BLaER1 (cell line): Measurements from ENCODE around the gene ZC3H18.

Experiments
- H3K27ac ChIP-seq: shearing (Covaris generic); formaldehyde crosslinking; 2 replicates; pipeline ENCODE4 v1.8.1; 2022
- H3K27me3 ChIP-seq: shearing (Covaris generic); formaldehyde crosslinking; 2 replicates; pipeline ENCODE4 v1.8.1; 2022
- H3K36me3 ChIP-seq: shearing (Covaris generic); formaldehyde crosslinking; 2 replicates; pipeline ENCODE4 v1.8.1; 2022
- H3K4me1 ChIP-seq: shearing (Covaris generic); formaldehyde crosslinking; 2 replicates; pipeline ENCODE4 v1.8.1; 2022
- H3K4me2 ChIP-seq: shearing (Covaris generic); formaldehyde crosslinking; 2 replicates; pipeline ENCODE4 v1.8.1; 2022
- H3K4me3 ChIP-seq: shearing (Covaris generic); formaldehyde crosslinking; 2 replicates; pipeline ENCODE4 v1.8.1; 2022
- H3K9ac ChIP-seq: shearing (Covaris generic); formaldehyde crosslinking; 2 replicates; pipeline ENCODE4 v1.8.1; 2022
- H3K9me3 ChIP-seq: shearing (Covaris generic); formaldehyde crosslinking; 2 replicates; pipeline ENCODE4 v1.8.1; 2022
- H4K20me1 ChIP-seq: shearing (Covaris generic); formaldehyde crosslinking; 2 replicates; pipeline ENCODE4 v1.8.1; 2022
- Cebpa-rat ChIP-seq: shearing (Covaris generic); IDR thresholded peaks from 2 replicates; pipeline ENCODE4 v1.8.1; 2022

The ZC3H18 gene

DNA sequence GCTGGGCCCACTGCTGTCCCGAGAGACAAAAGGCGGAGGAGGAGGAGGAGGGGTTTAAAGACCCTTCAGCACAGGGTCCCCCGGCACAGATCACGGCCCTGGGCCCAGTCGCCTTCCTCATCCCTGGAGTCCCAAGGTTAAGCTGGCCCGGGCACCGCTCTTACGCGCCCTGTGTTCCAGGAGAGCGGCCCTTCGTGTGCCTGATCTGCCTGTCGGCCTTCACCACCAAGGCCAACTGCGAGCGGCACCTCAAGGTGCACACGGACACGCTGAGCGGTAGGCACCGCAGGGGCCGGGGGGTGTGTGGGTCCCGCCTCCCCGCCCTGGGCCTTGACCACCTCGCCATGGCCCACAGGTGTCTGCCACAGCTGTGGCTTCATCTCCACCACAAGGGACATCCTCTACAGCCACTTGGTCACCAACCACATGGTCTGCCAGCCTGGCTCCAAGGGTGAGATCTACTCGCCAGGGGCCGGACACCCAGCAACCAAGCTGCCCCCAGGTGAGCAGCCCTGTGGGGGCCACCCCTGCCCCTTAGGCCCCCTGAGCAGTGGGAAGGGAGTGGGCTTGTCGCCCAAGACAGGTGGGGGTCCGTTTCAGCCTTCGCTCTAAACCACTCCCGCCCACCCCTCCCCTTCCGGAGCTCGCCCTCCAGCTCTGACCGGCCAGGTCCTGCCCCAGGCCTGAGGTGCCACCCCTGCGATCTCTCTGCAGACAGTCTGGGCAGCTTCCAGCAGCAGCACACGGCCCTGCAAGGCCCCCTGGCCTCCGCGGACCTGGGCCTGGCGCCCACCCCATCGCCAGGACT, 37.6 kb upstream of the ZC3H18 start:
- Histone ChIP-seq H3K27me3 (no peaks in the 10 kb centered on the region), H3K9me3 (no peaks in the 10 kb centered on the region), H3K4me2 (peak overlapping the region; percentile 97), H3K4me3 (no peak overlapping the region), H3K36me3 (peaks cover 24% of the 10 kb centered on the region), H3K4me1 (peaks cover 77% of the 10 kb centered on the region), H3K9ac (no peak overlapping the region), H4K20me1 (peaks cover 13% of the 10 kb centered on the region), H3K27ac (peak overlapping the region; percentile 77; the same call in 1 of the 2 replicates)
- TF ChIP-seq Cebpa-rat = no peak

DNA sequence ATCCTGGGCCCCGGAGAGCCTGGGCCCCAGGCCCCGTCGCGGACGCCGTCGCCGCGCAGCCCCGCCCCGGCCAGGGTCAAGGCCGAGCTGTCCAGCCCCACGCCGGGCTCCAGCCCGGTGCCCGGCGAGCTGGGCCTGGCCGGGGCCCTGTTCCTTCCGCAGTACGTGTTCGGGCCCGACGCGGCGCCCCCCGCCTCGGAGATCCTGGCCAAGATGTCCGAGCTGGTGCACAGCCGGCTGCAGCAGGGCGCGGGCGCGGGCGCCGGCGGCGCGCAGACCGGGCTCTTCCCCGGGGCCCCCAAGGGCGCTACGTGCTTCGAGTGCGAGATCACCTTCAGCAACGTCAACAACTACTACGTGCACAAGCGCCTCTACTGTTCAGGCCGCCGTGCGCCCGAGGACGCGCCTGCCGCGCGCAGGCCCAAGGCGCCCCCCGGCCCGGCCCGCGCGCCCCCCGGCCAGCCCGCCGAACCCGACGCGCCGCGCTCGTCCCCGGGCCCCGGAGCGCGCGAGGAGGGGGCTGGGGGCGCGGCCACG, 36.8 kb upstream of the ZC3H18 start:
- Histone ChIP-seq H4K20me1 (peaks cover 9% of the 10 kb centered on the region), H3K36me3 (peaks cover 17% of the 10 kb centered on the region), H3K4me2 (peak overlapping the region; percentile 97), H3K27ac (no peak overlapping the region), H3K9ac (no peak overlapping the region), H3K4me1 (peaks cover 69% of the 10 kb centered on the region), H3K9me3 (no peaks in the 10 kb centered on the region), H3K27me3 (no peaks in the 10 kb centered on the region), H3K4me3 (0 out of 2 replicates have a peak overlapping the region, but pooled peaks have one; percentile 82)
- TF ChIP-seq Cebpa-rat = no peak

DNA sequence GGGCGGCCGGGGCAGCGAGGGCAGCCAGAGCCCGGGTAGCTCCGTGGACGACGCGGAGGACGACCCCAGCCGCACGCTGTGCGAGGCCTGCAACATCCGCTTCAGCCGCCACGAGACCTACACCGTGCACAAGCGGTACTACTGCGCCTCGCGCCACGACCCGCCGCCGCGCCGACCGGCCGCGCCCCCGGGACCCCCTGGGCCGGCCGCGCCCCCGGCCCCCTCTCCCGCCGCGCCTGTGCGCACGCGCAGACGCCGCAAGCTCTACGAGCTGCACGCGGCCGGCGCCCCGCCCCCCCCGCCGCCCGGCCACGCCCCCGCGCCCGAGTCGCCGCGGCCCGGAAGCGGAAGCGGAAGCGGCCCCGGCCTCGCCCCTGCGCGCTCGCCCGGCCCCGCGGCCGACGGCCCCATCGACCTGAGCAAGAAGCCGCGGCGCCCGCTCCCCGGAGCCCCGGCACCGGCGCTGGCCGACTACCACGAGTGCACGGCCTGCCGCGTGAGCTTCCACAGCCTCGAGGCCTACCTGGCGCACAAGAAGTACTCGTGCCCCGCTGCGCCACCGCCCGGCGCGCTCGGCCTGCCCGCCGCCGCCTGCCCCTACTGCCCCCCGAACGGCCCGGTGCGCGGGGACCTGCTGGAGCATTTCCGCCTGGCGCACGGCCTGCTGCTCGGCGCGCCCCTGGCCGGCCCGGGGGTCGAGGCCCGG, 36.1 kb upstream of the ZC3H18 start:
- peaks cover 10% of the 10 kb centered on the region for H3K36me3 ChIP-seq
- peaks cover 9% of the 10 kb centered on the region for H4K20me1 ChIP-seq
- H3K9me3 ChIP-seq = no peaks in the 10 kb centered on the region
- H3K9ac ChIP-seq = peak overlapping the region; percentile 92
- H3K4me2 ChIP-seq = peak overlapping the region; percentile 97
- H3K27me3 ChIP-seq = no peaks in the 10 kb centered on the region
- peaks cover 63% of the 10 kb centered on the region for H3K4me1 ChIP-seq
- peak overlapping the region; percentile 82 for H3K4me3 ChIP-seq
- TF ChIP-seq Cebpa-rat = no peak
- H3K27ac ChIP-seq = peak overlapping the region; percentile 95

DNA sequence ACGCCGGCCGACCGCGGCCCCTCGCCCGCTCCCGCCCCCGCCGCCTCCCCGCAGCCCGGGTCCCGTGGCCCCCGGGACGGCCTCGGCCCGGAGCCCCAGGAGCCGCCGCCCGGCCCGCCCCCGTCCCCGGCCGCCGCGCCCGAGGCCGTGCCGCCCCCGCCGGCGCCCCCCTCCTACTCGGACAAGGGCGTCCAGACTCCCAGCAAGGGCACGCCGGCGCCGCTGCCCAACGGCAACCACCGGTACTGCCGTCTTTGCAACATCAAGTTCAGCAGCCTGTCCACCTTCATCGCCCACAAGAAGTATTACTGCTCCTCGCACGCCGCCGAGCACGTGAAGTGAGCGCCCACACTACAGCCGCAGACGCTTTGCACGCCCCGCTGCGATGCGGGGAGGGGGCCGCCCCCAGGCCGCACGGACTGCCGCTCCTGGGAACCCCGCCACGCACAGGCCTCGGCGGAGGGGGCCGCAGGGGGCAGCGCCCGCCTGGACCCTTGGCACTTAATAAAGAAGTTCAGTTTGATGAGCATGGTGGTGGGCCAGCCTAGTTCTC, 35.5 kb upstream of the ZC3H18 start:
- Histone ChIP-seq H3K36me3 (peaks cover 5% of the 10 kb centered on the region), H3K4me1 (peaks cover 62% of the 10 kb centered on the region), H4K20me1 (peaks cover 9% of the 10 kb centered on the region), H3K27ac (peak overlapping the region; percentile 95), H3K9me3 (no peaks in the 10 kb centered on the region), H3K4me2 (peak overlapping the region; percentile 97), H3K27me3 (no peaks in the 10 kb centered on the region), H3K9ac (peak overlapping the region; percentile 92), H3K4me3 (peak overlapping the region; percentile 82)
- no peak for TF ChIP-seq Cebpa-rat

DNA sequence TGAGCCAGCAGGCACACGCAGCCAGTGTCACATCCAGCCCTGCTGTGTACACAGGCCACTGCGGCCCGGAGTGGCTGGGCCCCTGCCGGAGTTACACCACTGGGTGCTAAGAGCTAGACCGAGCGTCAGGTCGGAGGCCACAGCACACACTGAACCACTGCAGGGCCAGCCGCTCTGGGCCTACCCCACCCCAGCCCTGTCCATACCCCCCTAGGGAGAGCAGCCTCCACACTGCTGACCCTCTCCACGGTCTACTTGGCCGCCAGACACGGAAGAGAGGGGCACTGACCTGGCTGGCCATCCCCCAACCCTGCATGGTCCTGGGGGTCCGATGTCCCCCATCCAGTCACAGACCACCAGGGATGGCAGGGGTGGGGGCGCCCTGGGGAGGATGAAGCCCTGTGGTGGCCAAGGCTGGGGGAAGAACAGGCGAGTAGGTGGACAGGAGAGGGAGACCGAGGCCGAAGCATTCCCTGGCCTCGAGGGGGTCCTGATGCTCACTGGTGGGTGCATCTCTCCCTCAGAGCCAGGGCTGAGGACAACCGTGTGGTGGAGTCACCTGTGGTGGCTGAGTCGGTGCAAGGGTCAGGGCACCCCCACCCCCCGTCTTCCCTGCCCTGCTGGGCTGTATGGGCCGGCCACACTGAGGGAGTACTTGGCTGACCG, 34.9 kb upstream of the ZC3H18 start:
- Histone ChIP-seq H3K4me1 (peaks cover 60% of the 10 kb centered on the region), H3K27ac (peak overlapping the region; percentile 95), H3K27me3 (no peaks in the 10 kb centered on the region), H3K9me3 (no peaks in the 10 kb centered on the region), H3K9ac (peak overlapping the region; percentile 92), H3K36me3 (no peaks in the 10 kb centered on the region; the same call in 1 of the 2 replicates), H3K4me2 (peak overlapping the region; percentile 97), H4K20me1 (peaks cover 9% of the 10 kb centered on the region), H3K4me3 (peak overlapping the region; percentile 82)
- TF ChIP-seq Cebpa-rat = no peak

DNA sequence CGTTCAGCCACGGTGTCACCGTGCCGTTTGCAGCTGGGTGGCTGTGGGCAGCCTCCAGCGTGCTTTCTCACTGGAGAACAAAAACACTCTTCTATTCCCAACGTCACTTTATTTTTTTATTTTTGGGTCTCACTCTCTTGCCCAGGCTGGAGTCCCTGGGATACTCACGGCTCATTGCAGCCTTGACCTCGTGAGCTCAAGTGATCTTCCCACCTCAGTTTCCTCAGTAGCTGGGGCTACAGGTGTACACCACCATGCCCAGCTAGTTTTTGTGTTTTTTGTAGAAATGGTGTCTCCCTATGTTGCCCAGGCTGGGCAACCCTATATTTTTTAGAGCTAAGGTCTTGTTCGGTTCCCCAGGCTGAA, 34.4 kb upstream of the ZC3H18 start:
- no peak overlapping the region for H3K9ac ChIP-seq
- H3K9me3 ChIP-seq = no peaks in the 10 kb centered on the region

DNA sequence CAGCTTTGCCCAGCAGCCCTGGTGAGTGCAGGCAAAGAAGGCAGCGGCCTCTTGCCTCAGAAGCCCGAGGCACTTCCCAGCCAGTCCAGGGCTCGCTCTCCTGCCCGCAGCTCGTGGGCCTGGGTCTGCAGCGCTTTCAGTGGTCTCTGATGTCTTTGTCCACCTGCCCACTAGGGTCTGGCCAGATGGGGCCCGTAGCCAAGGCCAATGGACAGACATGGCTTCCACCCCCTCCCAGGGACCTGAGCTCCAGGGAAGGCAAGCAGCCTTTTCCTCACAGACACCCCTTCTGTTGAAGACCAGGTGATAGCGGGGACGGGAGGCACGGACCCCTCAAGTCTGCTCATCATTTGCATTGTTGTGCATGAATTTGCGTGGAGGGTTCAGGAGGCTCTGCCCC, 33.7 kb upstream of the ZC3H18 start:
- TF ChIP-seq Cebpa-rat = no peak
- H3K27ac ChIP-seq = no peak overlapping the region
- no peak overlapping the region for H3K9ac ChIP-seq
- no peak overlapping the region for H3K4me3 ChIP-seq
- H3K27me3 ChIP-seq = no peaks in the 10 kb centered on the region
- H3K9me3 ChIP-seq = no peaks in the 10 kb centered on the region
- H4K20me1 ChIP-seq = peaks cover 9% of the 10 kb centered on the region
- H3K4me1 ChIP-seq = peaks cover 48% of the 10 kb centered on the region
- no peak overlapping the region for H3K4me2 ChIP-seq
- no peaks in the 10 kb centered on the region for H3K36me3 ChIP-seq

More for the DNA sequence above, 34.4 kb upstream of the ZC3H18 start:
- no peaks in the 10 kb centered on the region for H3K27me3 ChIP-seq
- H3K4me3 ChIP-seq = no peak overlapping the region
- H3K4me2 ChIP-seq = peak overlapping the region; percentile 97
- H3K27ac ChIP-seq = no peak overlapping the region
- peaks cover 9% of the 10 kb centered on the region for H4K20me1 ChIP-seq
- H3K36me3 ChIP-seq = no peaks in the 10 kb centered on the region
- peaks cover 54% of the 10 kb centered on the region for H3K4me1 ChIP-seq
- TF ChIP-seq Cebpa-rat = no peak

DNA sequence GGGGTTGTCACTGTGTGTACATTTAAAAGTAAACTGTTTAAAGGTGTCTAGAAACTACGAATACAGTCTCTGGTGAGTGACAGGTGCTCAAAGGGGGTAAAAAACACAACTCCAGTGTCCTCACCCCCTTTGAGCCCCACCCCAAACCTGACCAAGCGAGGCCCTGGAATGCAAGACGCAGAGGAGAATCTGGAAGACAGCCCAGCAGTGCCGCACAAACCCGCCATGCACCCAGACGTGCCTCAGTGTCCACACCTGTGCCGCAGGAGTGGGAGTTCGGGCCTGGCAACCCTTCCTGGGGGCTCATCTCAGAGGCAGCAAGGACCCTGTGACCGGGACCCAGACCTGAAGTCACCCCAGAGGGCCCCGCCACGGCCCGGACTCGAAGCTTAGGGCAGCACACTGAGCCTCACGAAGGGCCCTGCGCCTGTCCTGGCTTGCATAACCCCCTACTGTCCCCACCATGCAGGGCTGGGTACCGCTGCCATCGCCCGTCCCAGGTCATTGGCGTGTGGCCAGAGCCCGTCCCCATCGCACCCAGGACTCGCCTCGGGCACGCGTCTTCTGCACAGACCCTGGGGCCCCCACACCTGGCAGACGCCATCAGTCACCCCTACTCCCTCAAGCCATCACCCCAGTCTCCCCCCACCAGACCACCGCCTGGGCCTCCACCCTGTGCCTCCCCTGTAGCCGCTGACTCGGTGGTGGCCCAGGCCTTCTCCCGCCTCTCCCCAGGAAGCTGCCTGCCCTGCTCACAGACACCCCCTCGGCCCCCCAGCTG, 33.0 kb upstream of the ZC3H18 start:
- TF ChIP-seq Cebpa-rat = no peak
- Histone ChIP-seq H3K36me3 (no peaks in the 10 kb centered on the region), H4K20me1 (peaks cover 9% of the 10 kb centered on the region), H3K4me3 (no peak overlapping the region), H3K9ac (no peak overlapping the region), H3K9me3 (peaks cover 2% of the 10 kb centered on the region), H3K4me1 (peaks cover 41% of the 10 kb centered on the region), H3K27ac (no peak overlapping the region), H3K4me2 (no peak overlapping the region), H3K27me3 (no peaks in the 10 kb centered on the region)

DNA sequence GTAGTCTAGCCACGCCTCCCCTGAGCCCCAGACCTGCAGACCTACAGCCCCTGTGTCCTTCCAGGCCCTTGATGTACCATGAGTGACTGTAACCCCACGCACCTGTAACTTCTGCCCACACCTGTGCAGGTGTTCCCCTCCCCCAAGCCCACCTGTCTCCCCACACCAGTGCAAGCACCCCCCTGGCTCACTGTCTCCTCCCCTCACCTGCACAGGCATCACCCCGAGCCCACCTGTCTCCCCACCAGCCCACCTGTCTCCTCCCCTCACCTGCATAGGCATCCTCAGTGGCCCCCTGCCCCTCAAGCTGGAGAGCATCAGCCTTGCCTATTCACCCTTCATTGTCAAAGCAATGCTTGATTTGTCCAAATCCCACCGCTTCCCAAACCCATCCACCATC, 32.3 kb upstream of the ZC3H18 start:
- Histone ChIP-seq H3K4me3 (no peak overlapping the region), H3K9me3 (peaks cover 9% of the 10 kb centered on the region), H3K27ac (no peak overlapping the region), H4K20me1 (peaks cover 9% of the 10 kb centered on the region), H3K27me3 (no peaks in the 10 kb centered on the region), H3K9ac (no peak overlapping the region), H3K4me2 (no peak overlapping the region), H3K4me1 (peaks cover 34% of the 10 kb centered on the region), H3K36me3 (no peaks in the 10 kb centered on the region)
- no peak for TF ChIP-seq Cebpa-rat
